ENCODE results near the gene GNG7.

DNA sequence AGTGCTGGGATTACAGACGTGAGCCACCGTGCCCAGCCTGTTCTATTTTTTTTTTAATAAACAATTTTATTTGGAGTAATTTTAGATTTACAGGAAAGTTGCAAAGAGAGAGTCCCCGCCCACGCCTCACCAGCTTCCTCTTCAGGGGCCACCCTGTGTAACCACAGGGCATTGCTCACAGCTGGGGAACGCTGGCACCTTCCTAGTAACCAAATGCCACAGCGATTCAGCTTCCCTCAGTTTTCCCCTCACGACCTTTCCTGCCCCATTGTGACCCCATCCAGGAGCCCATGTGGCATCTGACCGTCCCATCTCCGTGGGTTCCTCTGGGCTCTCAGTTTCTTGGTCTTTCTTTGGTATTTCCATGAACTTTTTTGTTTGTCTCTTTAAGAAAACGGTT lies 83.9 kb downstream of the GNG7 start:
- TF ChIP-seq, protein P1, sequence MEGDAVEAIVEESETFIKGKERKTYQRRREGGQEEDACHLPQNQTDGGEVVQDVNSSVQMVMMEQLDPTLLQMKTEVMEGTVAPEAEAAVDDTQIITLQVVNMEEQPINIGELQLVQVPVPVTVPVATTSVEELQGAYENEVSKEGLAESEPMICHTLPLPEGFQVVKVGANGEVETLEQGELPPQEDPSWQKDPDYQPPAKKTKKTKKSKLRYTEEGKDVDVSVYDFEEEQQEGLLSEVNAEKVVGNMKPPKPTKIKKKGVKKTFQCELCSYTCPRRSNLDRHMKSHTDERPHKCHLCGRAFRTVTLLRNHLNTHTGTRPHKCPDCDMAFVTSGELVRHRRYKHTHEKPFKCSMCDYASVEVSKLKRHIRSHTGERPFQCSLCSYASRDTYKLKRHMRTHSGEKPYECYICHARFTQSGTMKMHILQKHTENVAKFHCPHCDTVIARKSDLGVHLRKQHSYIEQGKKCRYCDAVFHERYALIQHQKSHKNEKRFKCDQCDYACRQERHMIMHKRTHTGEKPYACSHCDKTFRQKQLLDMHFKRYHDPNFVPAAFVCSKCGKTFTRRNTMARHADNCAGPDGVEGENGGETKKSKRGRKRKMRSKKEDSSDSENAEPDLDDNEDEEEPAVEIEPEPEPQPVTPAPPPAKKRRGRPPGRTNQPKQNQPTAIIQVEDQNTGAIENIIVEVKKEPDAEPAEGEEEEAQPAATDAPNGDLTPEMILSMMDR (conservative IDR thresholded peaks at IDR 0.05; ENCODE audit: low read depth, low read length) = no peak
- TF ChIP-seq EZH2 (IDR thresholded peaks at IDR 0.05; ENCODE audit: low read length, unreplicated experiment) (no peak), EZH2phosphoT487 (IDR thresholded peaks at IDR 0.05; ENCODE audit: borderline replicate concordance, low read length) (no peak)
